ENCODE measurements around the gene MKRN2.

- TF ChIP-seq POLR2A (IDR thresholded peaks at IDR 0.05; ENCODE audit: insufficient read depth in 1 of 2, low read depth in 2 of 2, low read length in 2 of 2) (no peak), GABPB1 (CRISPR knock-in tag; IDR thresholded peaks at IDR 0.05) (no peak), TEAD2 (CRISPR knock-in tag; IDR thresholded peaks at IDR 0.05) (no peak), POLR2AphosphoS5 (IDR thresholded peaks at IDR 0.05; ENCODE audit: low read depth, low read length) (no peak)
Observed at GRCh38 chr3:12577379-12577778, 20.5 kb downstream of the MKRN2 start.
